HepG2 (cell line): ENCODE results near the gene DALRD3. TPM values are rescaled to one million over a fixed set of nuclear protein-coding genes. Genes with fewer than 3 reads are reported as not detected.

ENCODE experiments used
- CCAR2 ChIP-seq: fragments of 200-400 bp; formaldehyde crosslinking; optimal IDR thresholded peaks from 2 replicates; pipeline ENCODE3; 2018; ENCODE audit warnings: low read depth, mild to moderate bottlenecking, low read length, moderate library complexity
- HMG20A ChIP-seq: IDR thresholded peaks from 2 replicates; pipeline ENCODE4 v1.6.1; 2016; ENCODE audit warnings: borderline replicate concordance
- NONO ChIP-seq, 2 experiments: fragments of 450-650 bp in 1 of 2; sonication (generic) in 1 of 2; formaldehyde crosslinking in 1 of 2; IDR thresholded peaks in 1 of 2; conservative IDR thresholded peaks in 1 of 2; 2 replicates each; pipeline versions ENCODE4 v1.6.1 to v1.8.0; 2017 to 2022; ENCODE audit warnings: mild to moderate bottlenecking in 1 of 2, missing genetic modification reagents in 1 of 2, moderate library complexity in 1 of 2
- NRL ChIP-seq: sonication (generic); formaldehyde crosslinking; IDR thresholded peaks from 2 replicates; pipeline ENCODE4 v1.5.0; 2020; ENCODE audit warnings: missing genetic modification reagents, mild to moderate bottlenecking, moderate library complexity, borderline replicate concordance
- POLR2AphosphoS5 ChIP-seq: IDR thresholded peaks from 2 replicates; pipeline ENCODE4 v1.6.1; 2012; ENCODE audit warnings: low read depth, low read length
- ZNF143 ChIP-seq: sonication (generic); formaldehyde crosslinking; IDR thresholded peaks from 2 replicates; pipeline ENCODE4 v1.4.0; 2020; ENCODE audit warnings: missing genetic modification reagents
- ZNF644 ChIP-seq: IDR thresholded peaks from 2 replicates; pipeline ENCODE4 v1.6.1; 2016; ENCODE audit warnings: low read depth
- ZNF672 ChIP-seq: sonication (generic); formaldehyde crosslinking; IDR thresholded peaks from 2 replicates; pipeline ENCODE4 v1.8.1; 2022; ENCODE audit warnings: missing genetic modification reagents
- ZNF782 ChIP-seq: sonication (generic); formaldehyde crosslinking; IDR thresholded peaks from 2 replicates; pipeline ENCODE4 v1.4.0; 2020; ENCODE audit warnings: missing genetic modification reagents, mild to moderate bottlenecking, borderline replicate concordance
- ZSCAN31 ChIP-seq: sonication (generic); formaldehyde crosslinking; IDR thresholded peaks from 2 replicates; pipeline ENCODE4 v1.5.0; 2020; ENCODE audit warnings: low read depth, mild to moderate bottlenecking, missing genetic modification reagents
- polyA plus RNA-seq, 8 experiments: library from polyadenylated mRNA; depleted of rRNA in 3 of 8; stranded (reverse) in 7 of 8; unstranded in 1 of 8; fragments of >200 nt; fragmentation: Illumina TruSeq in 4 of 8; extraction: Trizol in 4 of 8; gene quantifications; 2 replicates each; pipeline versions ENCODE4 v1.2.1 to v1.2.3, GENCODE V29; 2011 to 2016; ENCODE audit warnings: low read depth in 4 of 8, missing spikeins in 1 of 8, mixed read lengths in 1 of 8; ENCODE audit not compliant: insufficient read depth in 1 of 8
- total RNA-seq, 5 experiments: library from RNA; depleted of rRNA; stranded (reverse); fragments of >200 nt; fragmentation: Illumina TruSeq; extraction: Trizol; gene quantifications; 2 replicates each; pipeline ENCODE4 v1.2.3, GENCODE V29; 2016; ENCODE audit warnings: low read depth in 1 of 5
- TF ChIP-seq, protein P1 (sequence below): sonication (generic); formaldehyde crosslinking; IDR thresholded peaks from 2 replicates; pipeline ENCODE4 v1.8.1; 2023; ENCODE audit warnings: mild to moderate bottlenecking, missing genetic modification reagents
- TF ChIP-seq, protein P2 (sequence below): fragments of 450-650 bp; IDR thresholded peaks from 2 replicates; pipeline ENCODE4 v1.6.1; 2017
- TF ChIP-seq, protein P3 (sequence below): sonication (generic); formaldehyde crosslinking; IDR thresholded peaks from 2 replicates; pipeline ENCODE4 v1.8.0; 2022; ENCODE audit warnings: low read depth, missing genetic modification reagents
- TF ChIP-seq, protein P4 (sequence below): sonication (generic); formaldehyde crosslinking; IDR thresholded peaks from 2 replicates; pipeline ENCODE4 v1.4.0; 2020; ENCODE audit warnings: missing genetic modification reagents
- TF ChIP-seq, protein P5 (sequence below): sonication (generic); formaldehyde crosslinking; IDR thresholded peaks from 2 replicates; pipeline ENCODE4 v1.9.0; 2022; ENCODE audit warnings: missing genetic modification reagents, mild to moderate bottlenecking, borderline replicate concordance

DALRD3 gene
- total and polyA plus RNA-seq, 2 of the 13 experiments (the other 11 are each of a cell fraction or from before 2014, with no cell fraction given) = 19.9 to 36.5 TPM

DNA sequence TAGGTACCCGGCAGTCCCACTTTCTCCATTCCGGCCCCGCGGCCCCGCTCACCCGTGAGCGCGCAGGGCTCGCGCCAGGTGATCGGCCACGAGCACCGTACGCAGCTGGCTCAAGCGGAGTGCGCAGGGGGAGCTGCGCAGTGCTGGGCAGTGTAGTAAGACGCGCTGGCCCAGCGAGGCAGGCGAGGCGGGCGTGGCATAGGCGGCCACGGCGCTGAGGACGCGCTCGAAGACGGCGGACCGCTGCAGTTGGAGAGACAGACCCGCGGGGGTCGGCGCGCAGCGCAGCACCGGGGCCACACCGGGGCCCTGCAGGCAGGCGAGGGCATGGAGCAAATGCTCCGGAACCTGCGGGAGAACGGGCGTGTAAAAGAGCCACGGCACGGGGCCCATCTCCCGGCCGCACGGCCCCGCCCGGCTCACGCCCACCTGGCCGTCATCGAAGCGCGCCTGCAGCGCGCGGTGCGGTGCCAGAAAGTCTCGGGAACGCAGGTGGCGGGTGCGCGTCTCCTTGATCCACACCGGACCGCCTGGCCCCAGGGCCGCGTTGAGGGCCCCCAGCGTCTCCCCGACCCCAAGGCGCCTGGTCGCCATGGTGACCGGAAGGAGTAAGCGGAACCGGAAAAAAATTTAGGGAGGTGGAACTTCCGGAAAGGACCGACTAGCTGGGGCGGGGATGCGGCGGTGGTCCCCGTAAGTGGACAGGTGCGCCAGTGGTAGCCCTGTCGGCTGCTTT, at the start of gene DALRD3 (continued):
- TF ChIP-seq ZSCAN31 (CRISPR knock-in tag) = peak; percentile 93; the same call in 1 of the 2 replicates
- TF ChIP-seq POLR2AphosphoS5 = peak; percentile 71
- TF ChIP-seq ZNF143 (CRISPR knock-in tag) = no peak
- TF ChIP-seq, protein P1, sequence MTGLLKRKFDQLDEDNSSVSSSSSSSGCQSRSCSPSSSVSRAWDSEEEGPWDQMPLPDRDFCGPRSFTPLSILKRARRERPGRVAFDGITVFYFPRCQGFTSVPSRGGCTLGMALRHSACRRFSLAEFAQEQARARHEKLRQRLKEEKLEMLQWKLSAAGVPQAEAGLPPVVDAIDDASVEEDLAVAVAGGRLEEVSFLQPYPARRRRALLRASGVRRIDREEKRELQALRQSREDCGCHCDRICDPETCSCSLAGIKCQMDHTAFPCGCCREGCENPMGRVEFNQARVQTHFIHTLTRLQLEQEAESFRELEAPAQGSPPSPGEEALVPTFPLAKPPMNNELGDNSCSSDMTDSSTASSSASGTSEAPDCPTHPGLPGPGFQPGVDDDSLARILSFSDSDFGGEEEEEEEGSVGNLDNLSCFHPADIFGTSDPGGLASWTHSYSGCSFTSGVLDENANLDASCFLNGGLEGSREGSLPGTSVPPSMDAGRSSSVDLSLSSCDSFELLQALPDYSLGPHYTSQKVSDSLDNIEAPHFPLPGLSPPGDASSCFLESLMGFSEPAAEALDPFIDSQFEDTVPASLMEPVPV (CRISPR knock-in tag) = peak; percentile 67; the same call in 1 of the 2 replicates
- no peak for TF ChIP-seq CCAR2
- no peak for TF ChIP-seq ZNF644
- peak; percentile 86 for TF ChIP-seq ZNF782 (CRISPR knock-in tag)
- TF ChIP-seq NRL (CRISPR knock-in tag) = no peak
- TF ChIP-seq, protein P2, sequence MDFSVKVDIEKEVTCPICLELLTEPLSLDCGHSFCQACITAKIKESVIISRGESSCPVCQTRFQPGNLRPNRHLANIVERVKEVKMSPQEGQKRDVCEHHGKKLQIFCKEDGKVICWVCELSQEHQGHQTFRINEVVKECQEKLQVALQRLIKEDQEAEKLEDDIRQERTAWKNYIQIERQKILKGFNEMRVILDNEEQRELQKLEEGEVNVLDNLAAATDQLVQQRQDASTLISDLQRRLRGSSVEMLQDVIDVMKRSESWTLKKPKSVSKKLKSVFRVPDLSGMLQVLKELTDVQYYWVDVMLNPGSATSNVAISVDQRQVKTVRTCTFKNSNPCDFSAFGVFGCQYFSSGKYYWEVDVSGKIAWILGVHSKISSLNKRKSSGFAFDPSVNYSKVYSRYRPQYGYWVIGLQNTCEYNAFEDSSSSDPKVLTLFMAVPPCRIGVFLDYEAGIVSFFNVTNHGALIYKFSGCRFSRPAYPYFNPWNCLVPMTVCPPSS = no peak
- TF ChIP-seq, protein P3, sequence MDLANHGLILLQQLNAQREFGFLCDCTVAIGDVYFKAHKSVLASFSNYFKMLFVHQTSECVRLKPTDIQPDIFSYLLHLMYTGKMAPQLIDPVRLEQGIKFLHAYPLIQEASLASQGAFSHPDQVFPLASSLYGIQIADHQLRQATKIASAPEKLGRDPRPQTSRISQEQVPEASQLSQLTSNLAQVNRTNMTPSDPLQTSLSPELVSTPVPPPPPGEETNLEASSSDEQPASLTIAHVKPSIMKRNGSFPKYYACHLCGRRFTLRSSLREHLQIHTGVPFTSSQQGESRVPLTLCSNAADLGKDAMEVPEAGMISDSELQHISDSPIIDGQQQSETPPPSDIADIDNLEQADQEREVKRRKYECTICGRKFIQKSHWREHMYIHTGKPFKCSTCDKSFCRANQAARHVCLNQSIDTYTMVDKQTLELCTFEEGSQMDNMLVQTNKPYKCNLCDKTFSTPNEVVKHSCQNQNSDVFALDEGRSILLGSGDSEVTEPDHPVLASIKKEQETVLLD (CRISPR knock-in tag) = peak; percentile 76
- no peak for TF ChIP-seq NONO (IDR thresholded peaks at IDR 0.05)
- peak; percentile 79; the same call in 1 of the 2 replicates for TF ChIP-seq NONO (CRISPR knock-in tag; conservative IDR thresholded peaks at IDR 0.05)
- TF ChIP-seq, protein P4, sequence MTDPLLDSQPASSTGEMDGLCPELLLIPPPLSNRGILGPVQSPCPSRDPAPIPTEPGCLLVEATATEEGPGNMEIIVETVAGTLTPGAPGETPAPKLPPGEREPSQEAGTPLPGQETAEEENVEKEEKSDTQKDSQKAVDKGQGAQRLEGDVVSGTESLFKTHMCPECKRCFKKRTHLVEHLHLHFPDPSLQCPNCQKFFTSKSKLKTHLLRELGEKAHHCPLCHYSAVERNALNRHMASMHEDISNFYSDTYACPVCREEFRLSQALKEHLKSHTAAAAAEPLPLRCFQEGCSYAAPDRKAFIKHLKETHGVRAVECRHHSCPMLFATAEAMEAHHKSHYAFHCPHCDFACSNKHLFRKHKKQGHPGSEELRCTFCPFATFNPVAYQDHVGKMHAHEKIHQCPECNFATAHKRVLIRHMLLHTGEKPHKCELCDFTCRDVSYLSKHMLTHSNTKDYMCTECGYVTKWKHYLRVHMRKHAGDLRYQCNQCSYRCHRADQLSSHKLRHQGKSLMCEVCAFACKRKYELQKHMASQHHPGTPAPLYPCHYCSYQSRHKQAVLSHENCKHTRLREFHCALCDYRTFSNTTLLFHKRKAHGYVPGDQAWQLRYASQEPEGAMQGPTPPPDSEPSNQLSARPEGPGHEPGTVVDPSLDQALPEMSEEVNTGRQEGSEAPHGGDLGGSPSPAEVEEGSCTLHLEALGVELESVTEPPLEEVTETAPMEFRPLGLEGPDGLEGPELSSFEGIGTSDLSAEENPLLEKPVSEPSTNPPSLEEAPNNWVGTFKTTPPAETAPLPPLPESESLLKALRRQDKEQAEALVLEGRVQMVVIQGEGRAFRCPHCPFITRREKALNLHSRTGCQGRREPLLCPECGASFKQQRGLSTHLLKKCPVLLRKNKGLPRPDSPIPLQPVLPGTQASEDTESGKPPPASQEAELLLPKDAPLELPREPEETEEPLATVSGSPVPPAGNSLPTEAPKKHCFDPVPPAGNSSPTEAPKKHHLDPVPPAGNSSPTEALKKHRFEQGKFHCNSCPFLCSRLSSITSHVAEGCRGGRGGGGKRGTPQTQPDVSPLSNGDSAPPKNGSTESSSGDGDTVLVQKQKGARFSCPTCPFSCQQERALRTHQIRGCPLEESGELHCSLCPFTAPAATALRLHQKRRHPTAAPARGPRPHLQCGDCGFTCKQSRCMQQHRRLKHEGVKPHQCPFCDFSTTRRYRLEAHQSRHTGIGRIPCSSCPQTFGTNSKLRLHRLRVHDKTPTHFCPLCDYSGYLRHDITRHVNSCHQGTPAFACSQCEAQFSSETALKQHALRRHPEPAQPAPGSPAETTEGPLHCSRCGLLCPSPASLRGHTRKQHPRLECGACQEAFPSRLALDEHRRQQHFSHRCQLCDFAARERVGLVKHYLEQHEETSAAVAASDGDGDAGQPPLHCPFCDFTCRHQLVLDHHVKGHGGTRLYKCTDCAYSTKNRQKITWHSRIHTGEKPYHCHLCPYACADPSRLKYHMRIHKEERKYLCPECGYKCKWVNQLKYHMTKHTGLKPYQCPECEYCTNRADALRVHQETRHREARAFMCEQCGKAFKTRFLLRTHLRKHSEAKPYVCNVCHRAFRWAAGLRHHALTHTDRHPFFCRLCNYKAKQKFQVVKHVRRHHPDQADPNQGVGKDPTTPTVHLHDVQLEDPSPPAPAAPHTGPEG (CRISPR knock-in tag) = peak; percentile 46; the same call in 1 of the 2 replicates
- no peak for TF ChIP-seq ZNF672 (CRISPR knock-in tag)
- TF ChIP-seq HMG20A = no peak
- TF ChIP-seq, protein P5, sequence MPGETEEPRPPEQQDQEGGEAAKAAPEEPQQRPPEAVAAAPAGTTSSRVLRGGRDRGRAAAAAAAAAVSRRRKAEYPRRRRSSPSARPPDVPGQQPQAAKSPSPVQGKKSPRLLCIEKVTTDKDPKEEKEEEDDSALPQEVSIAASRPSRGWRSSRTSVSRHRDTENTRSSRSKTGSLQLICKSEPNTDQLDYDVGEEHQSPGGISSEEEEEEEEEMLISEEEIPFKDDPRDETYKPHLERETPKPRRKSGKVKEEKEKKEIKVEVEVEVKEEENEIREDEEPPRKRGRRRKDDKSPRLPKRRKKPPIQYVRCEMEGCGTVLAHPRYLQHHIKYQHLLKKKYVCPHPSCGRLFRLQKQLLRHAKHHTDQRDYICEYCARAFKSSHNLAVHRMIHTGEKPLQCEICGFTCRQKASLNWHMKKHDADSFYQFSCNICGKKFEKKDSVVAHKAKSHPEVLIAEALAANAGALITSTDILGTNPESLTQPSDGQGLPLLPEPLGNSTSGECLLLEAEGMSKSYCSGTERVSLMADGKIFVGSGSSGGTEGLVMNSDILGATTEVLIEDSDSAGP (CRISPR knock-in tag) = peak; percentile 88; the same call in 1 of the 2 replicates
